GM18508 (cell line): ENCODE data around the gene GNG7.
"Not testable (repeated sequence)": the region's sequence is repeated elsewhere in the genome, so short reads cannot be mapped to it uniquely, and the experiment has no call there.

Experiments
- ATAC-seq: cut with Tn5 transposase; IDR thresholded peaks from one replicate; pipeline ENCODE4 v1.9.1; 2021; ENCODE audit warnings: moderate number of reproducible peaks; ENCODE audit not compliant: insufficient read depth, unreplicated experiment

GNG7 gene

DNA sequence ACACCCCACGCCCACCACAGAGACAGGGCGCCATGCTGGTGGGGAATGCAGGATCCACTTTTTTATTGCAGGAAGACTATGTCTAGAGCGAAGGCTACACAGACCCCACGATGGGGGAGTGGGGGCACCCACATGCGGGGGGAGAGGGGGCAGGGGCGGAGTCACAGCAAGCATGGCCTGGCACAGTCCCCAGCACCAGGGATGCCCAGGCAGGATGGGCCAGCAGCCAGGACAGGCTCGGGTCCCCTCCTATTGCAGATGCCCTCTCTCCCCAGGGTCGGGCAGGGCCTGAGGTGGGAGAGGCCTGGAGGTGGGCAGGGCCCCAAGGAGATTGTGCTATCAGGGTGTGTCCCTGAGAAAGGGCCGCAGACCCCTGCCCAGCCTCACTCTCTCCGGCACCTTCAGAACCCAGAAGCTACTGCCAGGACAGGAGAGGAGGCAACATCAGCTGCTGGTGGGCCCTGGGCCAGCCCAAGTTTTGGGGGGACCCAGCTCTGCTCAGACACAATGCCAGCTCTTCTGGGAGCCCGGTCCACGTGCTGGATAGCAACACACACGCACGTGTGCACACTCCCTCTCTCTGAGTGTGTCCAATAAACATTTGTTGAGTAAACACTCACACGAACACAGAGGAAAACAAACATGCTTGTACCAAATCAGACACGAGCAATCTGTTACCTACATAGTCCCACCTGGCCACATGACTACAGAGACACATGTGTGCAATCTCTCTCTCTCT, 12.2 kb upstream of the GNG7 start:
- no peak for ATAC-seq

DNA sequence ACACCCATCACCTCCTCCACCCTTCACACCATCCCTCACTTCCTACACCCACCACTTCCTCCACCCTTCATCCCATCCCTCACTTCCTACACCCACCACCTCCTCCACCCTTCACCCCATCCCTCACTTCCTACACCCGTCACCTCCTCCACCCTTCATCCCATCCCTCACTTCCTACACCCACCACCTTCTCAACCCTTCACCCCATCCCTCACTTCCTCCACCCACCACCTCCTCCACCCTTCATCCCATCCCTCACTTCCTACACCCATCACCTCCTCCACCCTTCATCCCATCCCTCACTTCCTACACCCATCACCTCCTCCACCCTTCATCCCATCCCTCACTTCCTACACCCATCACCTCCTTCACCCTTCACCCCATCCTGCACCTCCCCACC, 11.6 kb upstream of the GNG7 start:
- ATAC-seq, result not testable (repeated sequence)

DNA sequence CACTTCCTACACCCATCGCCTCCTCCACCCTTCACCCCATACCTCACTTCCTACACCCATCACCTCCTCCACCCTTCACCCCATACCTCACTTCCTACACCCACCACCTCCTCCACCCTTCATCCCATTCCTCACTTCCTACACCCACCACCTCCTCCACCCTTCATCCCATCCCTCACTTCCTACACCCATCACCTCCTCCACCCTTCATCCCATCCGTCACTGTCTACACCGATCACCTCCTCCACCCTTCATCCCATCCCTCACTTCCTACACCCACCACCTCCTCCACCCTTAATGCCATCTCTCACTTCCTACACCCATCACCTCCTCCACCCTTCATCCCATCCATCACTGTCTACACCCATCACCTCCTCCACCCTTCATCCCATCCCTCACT, 10.7 kb upstream of the GNG7 start:
- ATAC-seq, result not testable (repeated sequence)

DNA sequence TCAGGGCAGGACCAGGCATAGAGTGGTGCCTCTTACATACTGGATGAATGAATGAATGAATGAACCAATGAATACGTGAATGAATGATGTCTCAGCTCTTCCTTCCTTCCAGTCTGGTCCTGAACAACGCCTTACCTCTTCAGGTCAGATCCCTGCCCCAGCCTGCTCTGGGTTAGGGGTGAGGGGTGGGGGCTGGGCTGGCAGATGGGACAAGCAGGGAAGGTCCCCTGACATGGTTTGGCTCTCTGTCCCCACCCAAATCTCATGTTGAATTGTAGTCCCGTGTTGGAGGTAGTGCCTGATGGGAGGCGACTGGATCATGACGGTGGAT, 9.3 kb upstream of the GNG7 start:
- no peak for ATAC-seq

DNA sequence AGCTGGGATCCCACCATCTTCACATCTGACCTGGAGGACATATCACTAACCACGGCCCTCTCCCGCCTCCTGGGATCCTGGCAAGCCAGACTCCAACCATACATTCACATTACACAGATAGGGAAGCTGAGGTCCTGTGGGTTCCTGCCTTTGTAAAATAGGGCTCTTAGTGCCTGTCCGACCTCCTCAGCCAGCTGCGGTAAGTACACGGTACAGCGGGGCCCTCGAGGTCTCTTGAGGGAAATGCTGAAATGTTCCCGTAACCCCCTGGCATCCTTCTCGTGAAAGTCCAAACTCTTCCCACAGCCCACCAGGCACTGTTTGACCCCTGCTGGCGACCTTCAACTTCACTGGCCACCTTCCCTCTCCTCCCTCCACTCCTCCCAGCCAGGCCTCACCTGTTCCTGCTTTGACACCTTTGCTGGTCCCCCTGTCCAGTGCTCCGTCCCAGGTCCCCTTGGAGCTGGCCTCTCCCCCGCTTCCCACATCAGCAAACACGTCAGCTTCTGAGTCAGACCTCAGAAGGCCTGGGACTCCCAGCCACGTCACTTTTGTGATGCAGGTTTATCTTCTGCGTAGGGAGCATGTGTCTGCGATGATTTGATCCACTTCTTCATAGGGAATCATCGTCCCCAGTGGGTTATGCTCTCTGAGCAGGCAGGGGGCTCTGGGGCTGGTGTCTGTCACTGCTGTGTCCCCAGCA, 8.8 kb upstream of the GNG7 start:
- ATAC-seq, result no peak

DNA sequence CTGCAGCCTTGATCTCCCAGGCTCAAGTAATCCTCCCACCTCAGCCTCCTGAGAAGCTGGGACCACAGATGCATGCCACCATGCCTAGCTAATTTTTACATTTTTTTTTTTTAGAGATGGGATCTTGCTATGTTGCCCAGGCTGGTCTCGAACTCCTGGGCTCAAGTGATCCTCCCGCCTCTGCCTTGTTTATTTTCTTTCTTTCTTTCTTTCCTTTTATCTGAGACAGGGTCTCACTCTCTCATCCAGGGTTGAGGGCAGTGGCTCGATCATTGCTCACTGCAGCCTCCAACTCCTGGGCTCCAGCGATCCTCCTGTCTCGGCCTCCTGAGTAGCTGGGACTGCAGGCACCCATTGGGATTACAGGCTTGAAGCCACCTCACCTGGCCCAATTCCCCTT, 3.8 kb upstream of the GNG7 start:
- ATAC-seq, result no peak

DNA sequence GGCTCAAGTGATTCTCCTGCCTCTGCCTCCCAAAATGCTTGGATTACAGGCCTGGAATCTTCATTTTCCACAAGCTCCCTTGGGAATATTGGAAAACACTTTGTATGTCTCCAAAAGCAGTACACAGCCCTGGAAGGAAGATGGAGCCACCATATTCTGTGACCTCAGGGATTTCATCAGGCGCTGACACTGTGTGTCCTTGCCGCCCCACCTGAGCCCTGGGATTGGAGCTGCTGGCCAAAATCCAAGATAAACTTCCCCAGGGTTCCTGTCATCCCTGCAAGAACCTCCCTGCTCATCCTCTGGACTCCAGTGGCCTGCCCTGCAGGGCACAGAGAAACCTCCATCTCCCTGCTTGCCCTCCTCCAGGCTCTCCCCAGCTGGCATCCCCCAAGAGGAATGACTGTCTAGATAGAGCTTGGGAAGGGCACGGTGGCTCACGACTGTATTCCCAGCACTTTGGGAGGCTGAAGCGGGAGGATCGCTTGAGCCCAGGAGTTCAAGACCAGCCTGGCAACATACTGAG, 1.3 kb upstream of the GNG7 start:
- ATAC-seq, result no peak

DNA sequence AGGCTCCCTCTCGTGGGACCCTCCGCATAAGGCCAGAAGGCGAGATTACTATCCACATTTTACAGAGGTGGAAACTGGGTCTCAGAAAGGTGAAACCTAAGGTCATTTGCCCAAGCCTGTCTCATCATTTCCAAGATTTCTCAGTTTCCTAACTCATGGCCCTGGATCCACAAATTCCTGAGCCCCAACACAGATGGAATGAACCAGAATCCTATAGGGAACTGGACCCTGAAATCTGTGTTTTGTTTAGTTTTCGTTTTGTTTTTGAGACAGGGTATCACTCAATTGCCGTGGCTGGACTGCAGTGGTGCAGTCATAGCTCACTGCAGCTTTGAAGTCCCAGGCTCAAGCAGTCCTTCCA, 563 bp upstream of the GNG7 start:
- no peak for ATAC-seq

DNA sequence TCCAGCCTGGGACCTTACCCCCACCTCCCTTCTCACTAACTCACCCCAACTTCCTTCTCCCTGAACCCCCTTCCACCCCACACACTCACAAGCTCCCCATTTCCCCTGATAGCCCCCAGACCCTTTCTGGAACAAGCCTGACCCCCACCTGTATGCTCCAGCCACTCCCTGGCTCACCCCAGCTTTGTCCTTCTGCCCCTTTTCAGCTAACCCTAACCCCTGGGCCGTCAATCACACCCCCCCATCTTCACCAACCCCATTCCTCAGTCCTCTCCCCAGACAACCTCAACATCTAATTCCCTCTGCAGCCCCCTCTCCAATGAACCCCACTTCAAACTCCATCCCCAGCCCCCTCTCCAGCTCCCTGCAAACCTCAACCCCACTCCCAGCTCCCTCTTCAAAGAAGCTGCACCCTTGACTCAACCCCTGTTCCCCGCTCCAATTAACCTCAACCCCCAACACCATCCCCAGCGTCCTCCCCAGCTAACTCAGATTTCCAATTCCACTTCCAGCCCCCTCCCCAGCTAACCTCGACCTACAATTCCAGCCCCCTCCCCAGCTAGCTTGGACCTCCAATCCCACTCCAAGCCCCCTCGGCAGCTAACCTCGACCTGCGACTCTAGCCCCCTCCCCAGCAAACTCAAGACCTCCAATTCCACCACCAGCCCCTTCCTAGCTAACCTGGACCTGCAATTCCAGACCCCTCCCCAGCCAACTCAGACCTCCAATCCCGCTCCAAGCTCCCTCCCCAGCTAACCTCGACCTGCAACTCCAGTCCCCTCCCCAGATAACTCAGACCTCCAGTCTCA, 929 bp downstream of the GNG7 start:
- ATAC-seq, result no peak

DNA sequence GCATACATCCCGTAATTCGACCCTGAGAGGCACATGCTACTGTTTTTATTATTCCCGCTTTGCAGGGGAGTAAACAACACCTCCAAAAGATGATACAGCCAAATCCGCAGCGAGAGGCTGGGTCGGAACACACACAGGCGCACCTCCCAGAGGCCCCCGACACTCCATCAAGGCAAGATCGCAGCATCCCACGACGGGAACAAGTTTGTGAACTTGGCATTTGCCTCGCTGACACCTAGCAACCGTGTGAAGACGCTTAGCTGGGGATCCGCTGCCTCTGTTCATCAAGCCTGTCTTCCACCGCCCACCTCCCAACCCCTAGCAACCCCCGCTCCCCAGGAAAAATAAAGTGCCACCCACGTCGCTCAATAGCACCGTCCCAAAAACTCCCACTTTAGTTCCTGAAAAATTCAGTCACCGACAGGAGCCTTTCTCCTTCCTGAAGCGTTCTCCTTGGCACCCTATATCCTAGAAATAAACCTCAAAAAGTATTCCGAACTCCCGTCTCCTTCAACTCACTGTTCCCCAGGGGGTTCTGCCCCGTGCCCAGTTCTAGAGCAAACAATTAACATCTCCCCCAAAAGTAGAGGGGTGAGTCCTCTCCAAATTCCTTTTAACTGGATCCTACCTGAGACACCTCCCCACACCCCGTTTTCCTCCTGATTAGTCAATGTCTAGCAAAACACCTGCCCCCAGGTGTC, 1.7 kb downstream of the GNG7 start:
- ATAC-seq, result no peak

DNA sequence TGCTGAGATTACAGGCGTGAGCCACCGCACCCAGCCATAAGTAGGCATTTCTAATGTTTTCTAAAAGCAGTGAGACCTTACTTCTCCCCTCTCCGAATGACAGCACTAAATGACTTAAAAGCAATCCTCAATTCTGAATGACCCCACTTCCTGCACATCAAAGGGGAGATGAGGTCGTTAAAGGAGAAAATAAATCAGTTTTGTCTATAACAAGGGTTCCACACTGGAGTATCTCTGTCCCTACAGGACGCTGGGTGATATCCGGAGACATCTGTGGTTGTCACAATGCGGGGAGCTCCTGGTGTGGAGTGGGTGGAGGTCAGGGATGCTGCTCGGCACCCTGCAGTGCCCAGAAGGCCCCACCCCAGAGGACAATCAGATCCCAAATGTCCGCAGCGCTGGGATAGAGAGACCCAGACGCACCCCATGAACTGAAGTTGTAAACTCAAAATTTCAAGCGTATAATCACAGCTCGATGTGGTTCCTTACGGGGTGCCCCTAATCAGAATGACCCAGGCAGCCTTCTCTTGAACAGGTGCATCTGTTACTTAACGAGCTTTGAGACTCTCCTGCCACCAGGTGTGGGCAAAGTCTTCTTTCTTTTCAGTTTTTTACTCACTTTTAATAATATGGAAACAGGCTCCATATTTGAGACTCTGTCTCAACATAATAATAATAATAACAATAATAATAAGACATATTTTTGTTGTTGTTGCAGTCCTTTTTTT, 2.9 kb downstream of the GNG7 start:
- no peak for ATAC-seq

DNA sequence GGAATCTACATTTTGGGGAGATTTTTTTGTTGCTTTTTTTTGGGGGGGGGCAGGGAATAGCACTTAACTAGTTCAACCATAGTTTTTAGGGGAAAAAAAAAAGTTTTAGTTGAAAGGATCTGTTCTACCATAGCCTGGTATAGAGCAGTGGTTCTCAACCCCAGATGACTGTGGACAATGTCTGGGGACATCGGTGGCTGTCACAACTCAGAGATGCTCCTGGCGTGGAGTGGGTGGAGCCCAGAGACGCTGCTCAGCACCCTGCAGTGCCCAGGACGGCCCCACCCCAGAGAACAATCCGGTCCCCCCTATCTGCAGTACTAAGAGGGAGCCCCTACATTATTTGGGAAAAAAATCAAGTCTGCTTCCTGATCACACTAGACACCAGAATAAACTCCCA, 8.3 kb downstream of the GNG7 start:
- ATAC-seq, result no peak

DNA sequence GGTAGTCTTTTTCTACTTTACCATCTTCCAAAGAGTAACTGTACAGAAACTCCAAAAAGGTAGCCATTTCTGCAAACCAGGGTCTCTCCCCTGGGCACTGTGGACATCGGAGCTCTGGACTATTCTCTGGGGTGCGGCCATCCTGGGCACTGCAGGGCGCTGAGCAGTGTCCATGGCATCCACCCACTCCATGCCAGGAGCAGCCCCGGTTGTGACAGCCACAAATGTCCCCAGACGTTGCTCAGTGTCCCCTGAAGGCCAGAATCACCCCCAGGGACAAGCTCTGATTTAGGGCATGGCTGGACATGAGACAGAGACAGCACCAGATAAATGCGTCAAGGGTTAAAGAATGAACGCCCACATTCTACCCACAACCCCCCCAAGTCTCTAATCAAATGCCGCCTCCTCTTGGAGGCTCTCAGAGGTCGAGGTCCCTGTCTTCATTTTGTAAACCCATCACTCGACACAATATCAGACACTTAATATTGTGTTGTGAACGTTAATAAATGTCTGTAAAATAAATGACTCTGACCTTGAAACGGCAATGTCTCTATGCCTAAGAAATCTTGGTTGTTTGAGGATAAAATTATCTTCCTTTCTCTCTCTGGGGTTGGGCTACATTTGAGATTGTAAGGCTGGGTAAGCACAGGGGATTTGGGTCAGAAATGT, 8.9 kb downstream of the GNG7 start:
- ATAC-seq, result no peak

DNA sequence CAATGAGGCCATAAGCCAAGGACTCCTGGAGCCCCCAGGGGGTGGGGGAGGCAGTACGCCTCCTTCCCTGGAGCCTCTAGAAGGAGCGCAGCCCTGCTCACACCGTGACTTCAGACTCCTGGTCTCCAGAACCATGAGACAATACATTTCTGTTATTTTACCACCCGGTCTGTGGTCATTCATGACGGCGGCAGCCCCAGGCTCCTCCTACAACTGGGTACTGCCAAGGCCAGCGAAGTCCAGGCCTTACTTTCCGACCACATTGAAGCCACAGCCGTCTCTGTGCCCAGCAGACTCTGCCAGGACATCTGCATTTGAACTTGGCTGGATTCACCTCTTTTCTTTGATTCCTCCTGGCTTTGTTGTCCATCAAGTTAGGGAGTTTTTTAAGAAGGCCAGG, 10.5 kb downstream of the GNG7 start:
- ATAC-seq, result no peak

DNA sequence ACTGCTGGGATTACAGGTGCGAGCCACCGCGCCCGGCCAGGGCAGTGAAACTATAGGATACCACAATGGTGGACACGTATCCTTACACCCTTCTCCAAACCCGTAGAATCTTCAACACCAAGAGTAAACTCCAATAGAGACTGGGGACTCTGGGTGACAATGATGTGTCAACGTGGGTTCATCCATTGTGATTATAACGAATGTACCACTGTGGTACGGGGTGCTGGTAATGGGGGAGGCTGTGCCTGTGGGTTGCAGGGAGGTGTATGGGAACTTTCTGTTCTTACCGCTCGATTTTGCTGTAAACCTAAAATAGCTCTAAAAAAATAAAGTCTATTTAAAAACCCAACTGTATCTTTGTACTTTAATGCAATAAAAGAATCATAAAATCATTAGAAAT, 11.6 kb downstream of the GNG7 start:
- ATAC-seq, result no peak

DNA sequence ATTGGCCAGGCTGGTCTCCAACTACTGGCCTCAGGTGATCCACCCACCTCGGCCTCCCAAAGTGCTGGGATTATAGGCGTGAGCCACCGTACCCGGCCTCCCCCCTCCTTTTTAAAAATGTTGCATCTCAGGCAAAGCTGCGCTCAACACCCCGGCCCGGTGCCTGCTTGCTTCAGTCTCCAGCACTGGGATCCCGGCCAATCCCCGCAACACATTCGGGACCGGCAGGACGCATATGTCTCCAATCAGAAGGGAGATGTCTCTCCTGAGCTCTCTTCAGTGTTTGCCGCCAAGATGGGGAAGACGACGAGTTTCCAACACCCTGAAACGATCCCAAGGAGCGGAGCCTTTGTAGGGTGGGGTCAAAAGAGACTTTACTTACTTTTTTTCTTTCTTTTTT, 16.1 kb downstream of the GNG7 start:
- no peak for ATAC-seq

DNA sequence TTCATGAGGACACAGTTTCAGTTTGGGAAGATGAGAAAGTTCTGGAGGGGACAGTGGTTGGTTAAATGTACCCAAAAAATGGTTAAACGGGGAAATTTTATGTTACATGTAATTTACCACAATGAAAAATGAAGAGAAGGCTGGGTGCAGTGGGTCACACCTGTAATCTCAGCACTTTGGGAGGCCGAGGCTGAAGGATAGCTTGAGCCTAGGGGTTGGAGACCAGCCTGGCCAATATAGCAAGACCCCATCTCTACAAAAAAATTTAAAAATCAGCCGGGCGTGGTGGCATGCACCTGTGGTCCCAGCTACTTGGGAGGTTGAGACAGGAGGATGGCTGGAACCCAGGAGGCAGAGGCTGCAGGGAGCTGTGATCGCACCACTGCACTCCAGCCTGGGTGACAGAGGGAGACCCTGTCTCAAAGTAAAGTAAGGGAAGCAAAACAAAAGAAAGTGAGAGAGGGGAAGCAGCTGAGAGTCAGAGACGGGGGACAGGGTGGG, 17.2 kb downstream of the GNG7 start:
- no peak for ATAC-seq

DNA sequence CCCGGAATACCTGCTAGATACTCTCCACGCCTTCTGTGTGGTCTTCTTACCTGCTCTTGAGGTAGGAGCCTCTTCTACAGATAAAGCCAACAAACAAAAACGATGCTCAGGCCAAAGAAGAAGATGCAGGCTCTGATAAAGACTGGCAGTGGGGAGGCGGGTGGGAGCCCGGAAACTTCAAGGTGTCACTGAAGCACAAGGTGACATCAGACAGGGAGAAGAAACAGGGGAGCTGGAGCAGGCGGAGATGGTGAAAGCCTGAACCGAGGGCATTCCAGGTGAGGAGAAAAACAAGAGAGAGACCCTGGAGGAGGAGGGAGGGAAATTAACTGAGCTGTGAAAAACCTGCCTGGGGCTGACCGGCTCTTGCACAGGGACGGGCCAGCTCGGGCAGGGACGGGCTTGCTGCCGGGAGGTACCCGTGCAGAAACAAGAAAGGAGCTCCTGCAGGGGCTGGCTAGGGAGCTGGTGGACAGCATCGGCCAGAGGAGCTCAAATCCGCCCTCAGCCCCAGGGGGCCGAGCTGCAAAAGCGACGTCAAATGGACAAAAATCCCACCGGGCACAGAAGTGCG, 19.0 kb downstream of the GNG7 start:
- ATAC-seq, result no peak

DNA sequence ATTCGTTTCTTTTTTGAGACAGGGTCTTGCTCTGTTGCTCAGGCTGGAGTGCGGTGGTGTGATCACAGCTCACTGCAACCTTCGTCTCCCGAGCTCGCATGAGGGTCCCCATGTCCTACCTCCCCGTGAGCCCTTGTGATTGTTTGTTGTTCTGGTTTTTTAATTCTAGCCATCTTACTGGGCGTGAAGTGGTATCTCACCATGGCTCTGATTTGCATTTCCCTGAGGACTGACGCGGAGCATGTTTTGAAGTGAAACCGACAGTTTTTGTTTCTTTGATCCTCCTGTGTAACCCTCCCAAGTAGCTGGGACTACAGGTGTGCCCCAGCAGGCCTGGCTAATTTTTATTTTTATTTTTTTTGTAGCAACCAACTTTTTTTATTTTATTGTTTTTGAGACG, 21.7 kb downstream of the GNG7 start:
- no peak for ATAC-seq
